Kidney epithelial cell (primary cell): ENCODE results near the gene KIF1A. TPM values are rescaled to one million over a fixed set of nuclear protein-coding genes. Genes with fewer than 3 reads are reported as not detected.
A peak's percentile ranks its signal among the peaks of the same experiment; 100 is the strongest.

Experiments used
- DNase-seq: peaks from one replicate; pipeline ENCODE4 v3.0.0-alpha.2; 2010; ENCODE audit warnings: low read depth
- H3K27me3 ChIP-seq: 2 replicates; pipeline ENCODE4 v1.6.0; 2011; ENCODE audit warnings: low read length; ENCODE audit not compliant: control insufficient read depth, insufficient read depth
- H3K36me3 ChIP-seq: 2 replicates; pipeline ENCODE4 v1.5.1; 2011; ENCODE audit warnings: low read length; ENCODE audit not compliant: control insufficient read depth, insufficient read depth
- H3K4me3 ChIP-seq: 2 replicates; pipeline ENCODE4 v1.5.1; 2011; ENCODE audit warnings: low read depth, mild to moderate bottlenecking, control low read depth, low read length
- CTCF ChIP-seq: IDR thresholded peaks from 2 replicates; pipeline ENCODE4 v1.5.1; 2011; ENCODE audit warnings: mild to moderate bottlenecking, moderate library complexity, low read length, control low read depth, inconsistent platforms; ENCODE audit not compliant: insufficient read depth, poor library complexity, severe bottlenecking
- total RNA-seq: library from RNA; depleted of rRNA; stranded (reverse); fragments of >200 nt; gene quantifications from 2 replicates; pipeline ENCODE4 v1.2.3, GENCODE V29; 2015

Gene KIF1A
- total RNA-seq, 1 donor from 2014 or later, result 178 TPM

DNA sequence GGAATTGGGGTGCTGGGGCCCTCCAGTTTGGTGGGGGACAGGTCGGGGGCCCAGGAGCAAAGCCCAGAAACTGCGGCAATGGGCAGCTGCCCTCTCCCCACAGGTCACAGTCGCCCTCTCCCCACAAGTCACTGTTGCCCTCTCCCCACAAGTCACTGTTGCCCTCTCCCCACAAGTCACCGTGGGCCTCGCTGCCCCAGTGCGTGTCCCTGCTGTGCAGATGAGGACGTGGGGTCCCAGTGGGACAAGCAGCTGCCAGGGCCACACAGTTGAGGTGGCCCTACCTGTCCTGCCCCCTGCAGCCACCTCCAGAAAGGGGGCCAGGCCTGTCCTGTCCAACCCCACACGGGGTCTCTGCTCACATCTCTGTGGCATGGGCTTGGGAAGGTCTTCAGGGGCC, 35.7 kb upstream of the KIF1A start:
- no peak for DNase-seq
- Histone ChIP-seq H3K4me3 (no peak overlapping the region), H3K36me3 (no peaks in the 10 kb centered on the region), H3K27me3 (peaks cover 3% of the 10 kb centered on the region)
- no peak for TF ChIP-seq CTCF

- no peak for DNase-seq
- Histone ChIP-seq H3K27me3 (peaks cover 3% of the 10 kb centered on the region), H3K4me3 (no peak overlapping the region), H3K36me3 (no peaks in the 10 kb centered on the region)
- no peak for TF ChIP-seq CTCF
Observed at GRCh38 chr2:240852671-240853314, 32.8 kb upstream of the KIF1A start.

DNA sequence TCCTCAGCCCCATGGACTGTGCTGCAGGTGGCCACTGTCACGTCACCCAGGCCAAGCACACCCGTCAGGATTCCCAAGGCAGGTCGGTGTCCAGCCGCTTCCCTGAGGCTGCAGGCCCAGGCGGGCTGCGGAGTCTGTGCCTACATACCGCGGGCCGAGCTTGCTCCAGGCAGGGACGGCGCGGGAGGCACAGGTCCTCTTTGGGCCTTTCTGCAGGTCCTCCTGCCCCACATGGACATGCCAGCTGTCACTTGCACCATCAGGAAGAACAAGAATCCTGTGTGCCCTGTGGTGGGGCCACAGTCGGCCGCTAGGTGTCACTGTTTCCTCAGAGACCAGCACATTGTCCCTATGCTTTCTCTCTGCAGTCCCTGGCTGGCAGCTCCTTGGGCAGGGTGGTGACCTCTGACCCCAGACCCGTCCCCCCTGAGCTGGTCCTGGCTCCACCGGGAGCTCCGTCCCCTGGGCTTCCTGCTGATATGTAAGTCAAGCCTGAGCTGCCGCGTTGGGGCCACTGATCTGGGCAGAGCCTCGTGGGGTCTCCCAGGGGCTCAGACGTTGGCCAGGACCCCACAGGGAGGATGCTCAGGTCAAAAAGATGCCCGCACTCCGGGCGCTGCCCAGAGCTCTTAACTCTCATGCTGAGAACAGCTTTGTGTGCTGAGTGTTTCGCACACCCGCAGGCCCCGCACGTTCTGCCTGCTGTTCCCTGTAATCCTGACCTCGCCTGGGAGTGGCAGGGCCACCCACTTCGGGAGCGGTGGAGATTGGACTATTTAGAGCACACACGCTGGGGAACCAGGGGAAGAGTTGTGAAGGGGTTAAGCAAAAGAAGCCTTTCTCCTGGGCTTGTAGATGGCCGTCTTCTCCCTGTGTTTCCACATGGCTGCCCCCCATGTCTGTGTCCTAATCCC, 31.3 kb upstream of the KIF1A start:
- DNase-seq, result no peak
- H3K4me3 ChIP-seq, result no peak overlapping the region
- peak; percentile 91 for TF ChIP-seq CTCF
- H3K27me3 ChIP-seq, result peaks cover 3% of the 10 kb centered on the region
- no peaks in the 10 kb centered on the region for H3K36me3 ChIP-seq

DNA sequence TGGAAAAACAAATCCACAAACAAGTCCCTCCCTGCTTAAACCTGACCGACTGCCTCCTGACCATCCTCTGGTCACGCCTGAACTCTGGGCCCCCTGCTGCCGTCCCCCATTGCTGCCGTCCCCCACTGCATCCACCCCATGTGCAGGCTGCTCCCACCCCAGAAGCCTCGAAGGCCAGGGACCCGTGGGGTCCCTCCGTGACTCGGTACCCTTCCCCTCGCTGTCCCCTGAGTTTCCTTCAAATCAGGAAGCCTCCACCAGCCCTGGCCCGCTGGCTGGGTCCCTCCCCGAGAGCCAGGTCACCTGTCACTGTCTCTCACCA, 30.7 kb upstream of the KIF1A start:
- H3K36me3 ChIP-seq, result no peaks in the 10 kb centered on the region
- no peak for DNase-seq
- no peak for TF ChIP-seq CTCF
- H3K4me3 ChIP-seq, result no peak overlapping the region
- H3K27me3 ChIP-seq, result peaks cover 3% of the 10 kb centered on the region

GRCh38 chr2:240850026-240850425, 30.0 kb upstream of the KIF1A start:
- no peak for DNase-seq
- no peak for TF ChIP-seq CTCF
- H3K27me3 ChIP-seq, result peaks cover 3% of the 10 kb centered on the region
- no peaks in the 10 kb centered on the region for H3K36me3 ChIP-seq
- H3K4me3 ChIP-seq, result no peak overlapping the region
